GM21381 (cell line): ENCODE data around the gene SPRR3.

Source experiments
- ATAC-seq: cut with Tn5 transposase; IDR thresholded peaks from one replicate; pipeline ENCODE4 v1.9.1; 2021; ENCODE audit warnings: mild to moderate bottlenecking, moderate library complexity; ENCODE audit not compliant: unreplicated experiment

SPRR3 gene

GRCh38 chr1:153040950-153041631 lies 39.5 kb downstream of the SPRR3 start, which contains the start of gene SPRR2D:
Gene SPRR2D (minus strand): TSS chr1:153041120. CDS start chr1:153040346, 774 bp downstream.
- ATAC-seq: no peak

DNA sequence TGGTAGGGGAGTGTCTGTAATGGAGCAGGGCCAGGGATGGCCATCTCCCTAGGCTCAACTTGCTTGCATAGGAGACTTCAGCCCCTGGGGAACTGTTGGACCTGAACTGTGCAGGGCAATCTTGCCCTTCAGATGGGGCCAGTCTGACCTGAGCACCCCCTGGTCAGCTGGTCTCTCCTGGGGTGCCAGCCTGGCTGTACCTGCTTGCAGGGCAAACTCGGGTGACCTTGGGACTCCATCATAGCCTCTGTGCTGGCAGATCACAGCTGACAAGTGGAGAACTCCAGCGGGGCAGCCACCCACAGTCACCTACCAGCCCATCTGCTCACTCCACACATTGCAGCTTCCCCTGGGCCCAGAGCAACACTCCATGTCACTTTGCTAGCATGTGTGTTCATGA lies 47.7 kb downstream of the SPRR3 start:
- no peak for ATAC-seq
